Osteoblast (primary cell): ENCODE measurements around the gene PARD6G. TPM values are rescaled to one million over a fixed set of nuclear protein-coding genes. Genes with fewer than 3 reads are reported as not detected.

Experiments
- DNase-seq: peaks from one replicate; pipeline ENCODE4 v3.0.0; 2011; ENCODE audit warnings: low spot score, mixed read lengths; ENCODE audit not compliant: insufficient read length; ENCODE audit errors: missing footprints
- H2AFZ ChIP-seq: 2 replicates; pipeline ENCODE4 v1.6.0; 2011; ENCODE audit warnings: mild to moderate bottlenecking, low read length
- H3K27ac ChIP-seq: 2 replicates; pipeline ENCODE4 v1.5.1; 2011; ENCODE audit warnings: mild to moderate bottlenecking, low read depth, low read length, moderate library complexity
- H3K27me3 ChIP-seq: 2 replicates; pipeline ENCODE4 v1.6.0; 2012; ENCODE audit warnings: mild to moderate bottlenecking, control low read depth, inconsistent platforms, low read length, moderate library complexity; ENCODE audit not compliant: insufficient read depth
- H3K36me3 ChIP-seq: 2 replicates; pipeline ENCODE4 v1.5.1; 2011; ENCODE audit warnings: mild to moderate bottlenecking, low read length, control low read depth, moderate library complexity; ENCODE audit not compliant: insufficient read depth
- H3K4me1 ChIP-seq: 2 replicates; pipeline ENCODE4 v1.5.1; 2011; ENCODE audit warnings: mild to moderate bottlenecking, low read length, control low read depth, moderate library complexity; ENCODE audit not compliant: insufficient read depth
- H3K4me2 ChIP-seq: 2 replicates; pipeline ENCODE4 v1.6.0; 2011; ENCODE audit warnings: mild to moderate bottlenecking, low read length; ENCODE audit not compliant: insufficient read depth
- H3K4me3 ChIP-seq: fragments of 200-600 bp; sonication (generic); 3 replicates; pipeline ENCODE4 v1.5.1; 2012; ENCODE audit warnings: mild to moderate bottlenecking, low read length, inconsistent platforms; ENCODE audit not compliant: insufficient read depth
- H3K79me2 ChIP-seq: 2 replicates; pipeline ENCODE4 v1.6.0; 2012; ENCODE audit warnings: mild to moderate bottlenecking, low read length, control low read depth, inconsistent platforms; ENCODE audit not compliant: insufficient read depth
- H3K9me3 ChIP-seq: 2 replicates; pipeline ENCODE4 v1.5.1; 2011; ENCODE audit warnings: low read depth, low read length, control low read depth
- H4K20me1 ChIP-seq: 2 replicates; pipeline ENCODE4 v1.6.0; 2012; ENCODE audit warnings: mild to moderate bottlenecking, low read length, control low read depth; ENCODE audit not compliant: insufficient read depth
- CTCF ChIP-seq: IDR thresholded peaks from 2 replicates; pipeline ENCODE4 v1.5.1; 2011; ENCODE audit warnings: mild to moderate bottlenecking, low read depth, low read length, moderate library complexity; ENCODE audit errors: extremely low read depth
- total RNA-seq: library from RNA; depleted of rRNA; stranded (reverse); fragments of >200 nt; gene quantifications from 2 replicates; pipeline ENCODE4 v1.2.3, GENCODE V29; 2012

Gene PARD6G
- total RNA-seq, 1 donor = 2.2 TPM

DNA sequence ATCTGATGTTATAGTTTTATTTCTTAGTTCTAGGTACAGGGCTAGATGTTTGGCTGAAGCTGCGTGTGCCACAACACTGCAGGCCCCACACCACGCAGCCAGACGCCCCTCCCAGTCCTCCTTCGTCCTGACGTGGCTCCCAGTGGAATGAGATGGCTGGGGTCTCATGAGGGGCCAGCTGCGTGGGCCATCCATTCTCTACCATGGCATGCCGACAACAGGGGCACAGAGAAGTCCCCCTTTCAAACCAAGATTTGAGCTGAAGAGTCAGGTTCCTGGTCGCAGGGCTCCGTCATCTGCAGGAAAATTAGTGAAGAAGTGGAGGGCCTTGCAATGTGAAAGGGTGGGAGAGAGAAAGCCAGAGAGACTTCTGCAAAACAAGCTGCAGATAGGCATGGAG is 64.5 kb downstream of the PARD6G start:
- Histone ChIP-seq H3K27ac (no peak overlapping the region), H3K4me3 (no peak overlapping the region), H3K4me2 (no peak overlapping the region), H3K27me3 (peaks cover 17% of the 10 kb centered on the region), H3K9me3 (no peaks in the 10 kb centered on the region), H3K79me2 (no peaks in the 10 kb centered on the region), H4K20me1 (no peaks in the 10 kb centered on the region), H3K36me3 (no peaks in the 10 kb centered on the region), H3K4me1 (no peaks in the 10 kb centered on the region), H2AFZ (no peak overlapping the region)
- TF ChIP-seq CTCF = no peak
- DNase-seq = peak; percentile 45

DNA sequence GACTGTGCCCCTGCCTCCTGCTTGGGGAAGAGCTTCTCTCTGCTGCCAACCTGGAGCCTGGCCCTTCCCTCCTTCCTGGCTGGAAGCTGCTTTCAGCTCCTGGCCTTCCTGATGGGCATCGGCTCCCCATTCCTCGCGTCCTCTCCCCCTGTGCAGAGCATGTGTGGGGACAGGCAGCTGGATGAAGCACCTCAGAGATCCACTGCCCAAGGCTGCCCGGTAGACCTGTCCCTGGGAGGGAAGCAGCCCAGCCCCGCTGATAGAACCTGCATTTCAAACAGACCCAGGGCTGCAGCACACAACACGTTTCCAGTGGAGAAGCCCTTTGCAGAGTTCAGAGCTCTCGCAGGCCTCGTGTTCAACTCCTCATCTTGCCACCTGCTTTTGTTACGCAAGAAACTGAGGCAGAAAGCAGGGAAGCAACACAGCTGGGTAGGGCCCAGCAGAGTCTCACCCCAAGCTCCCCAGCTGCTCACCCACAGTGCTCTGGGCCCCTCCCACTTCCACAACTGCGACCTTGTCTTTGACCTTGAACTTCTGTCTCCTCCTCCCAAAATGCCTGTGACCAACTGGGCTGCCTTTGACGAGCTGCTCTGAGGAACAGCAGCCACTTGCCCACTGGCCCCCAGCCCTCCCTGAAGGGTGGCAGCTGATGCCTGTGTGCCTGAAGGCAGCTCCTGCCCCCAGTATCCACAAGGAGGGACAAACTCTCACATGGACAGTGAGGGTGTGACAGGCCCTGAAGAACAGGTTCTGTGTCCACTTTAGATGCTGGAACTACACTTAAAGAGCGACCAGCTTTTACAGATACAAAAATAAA is 65.5 kb downstream of the PARD6G start:
- DNase-seq = peak; percentile 54
- no peak overlapping the region for H3K4me3 ChIP-seq
- no peaks in the 10 kb centered on the region for H4K20me1 ChIP-seq
- no peaks in the 10 kb centered on the region for H3K36me3 ChIP-seq
- no peak for TF ChIP-seq CTCF
- H3K9me3 ChIP-seq = no peaks in the 10 kb centered on the region
- peaks cover 17% of the 10 kb centered on the region for H3K27me3 ChIP-seq
- H2AFZ ChIP-seq = no peak overlapping the region
- H3K27ac ChIP-seq = no peak overlapping the region
- H3K4me1 ChIP-seq = no peaks in the 10 kb centered on the region
- H3K4me2 ChIP-seq = no peak overlapping the region
- no peaks in the 10 kb centered on the region for H3K79me2 ChIP-seq

GRCh38 chr18:80180778-80181564 is 66.3 kb downstream of the PARD6G start:
- H3K79me2 ChIP-seq = no peaks in the 10 kb centered on the region
- TF ChIP-seq CTCF = no peak
- H3K36me3 ChIP-seq = no peaks in the 10 kb centered on the region
- H4K20me1 ChIP-seq = no peaks in the 10 kb centered on the region
- DNase-seq = peak; percentile 32
- H3K9me3 ChIP-seq = no peaks in the 10 kb centered on the region
- peaks cover 22% of the 10 kb centered on the region for H3K27me3 ChIP-seq
- H3K27ac ChIP-seq = no peak overlapping the region
- no peak overlapping the region for H3K4me3 ChIP-seq
- H3K4me1 ChIP-seq = no peaks in the 10 kb centered on the region
- no peak overlapping the region for H2AFZ ChIP-seq
- H3K4me2 ChIP-seq = no peak overlapping the region
